Cardiac muscle cell (in vitro differentiated cells and primary cell): ENCODE data around the gene XRCC5. TPM values are rescaled to one million over a fixed set of nuclear protein-coding genes. Genes with fewer than 3 reads are reported as not detected.
A peak's percentile ranks its signal among the peaks of the same experiment; 100 is the strongest.

ENCODE experiments used
- DNase-seq, 2 donors: peaks; one replicate each; pipeline versions ENCODE4 v3.0.0 to v3.0.0-alpha.2; 2010 to 2017; ENCODE audit warnings: low read depth in 1 of 2, low spot score in 1 of 2
- H3K27ac ChIP-seq: fragments of 200-600 bp; sonication (generic); 2 replicates; pipeline ENCODE4 v1.5.1; 2016
- H3K27me3 ChIP-seq: fragments of 200-600 bp; sonication (generic); 2 replicates; pipeline ENCODE4 v1.6.0; 2016; ENCODE audit warnings: control low read depth
- H3K36me3 ChIP-seq: fragments of 200-600 bp; sonication (generic); 2 replicates; pipeline ENCODE4 v1.5.1; 2016; ENCODE audit warnings: control low read depth
- H3K4me1 ChIP-seq: fragments of 200-600 bp; sonication (generic); 2 replicates; pipeline ENCODE4 v1.8.1; 2017; ENCODE audit warnings: low read depth, mild to moderate bottlenecking, mixed run types
- H3K4me3 ChIP-seq: fragments of 200-600 bp; sonication (generic); 2 replicates; pipeline ENCODE4 v1.5.1; 2016; ENCODE audit warnings: mild to moderate bottlenecking
- H3K9me3 ChIP-seq: fragments of 200-600 bp; sonication (generic); 2 replicates; pipeline ENCODE4 v1.5.1; 2017; ENCODE audit warnings: low read depth, mild to moderate bottlenecking, control low read depth
- polyA plus RNA-seq: library from polyadenylated mRNA; unstranded; fragments of >200 nt; fragmentation: Nextera tagmentation; extraction: Ambion mirVana; gene quantifications from 2 replicates; pipeline ENCODE4 v1.2.1, GENCODE V29; 2016
- total RNA-seq: library from RNA; depleted of rRNA; stranded (reverse); fragments of >200 nt; gene quantifications from 2 replicates; pipeline ENCODE4 v1.2.3, GENCODE V29; 2016
- TF ChIP-seq, protein P1 (sequence below): IDR thresholded peaks from 2 replicates; pipeline ENCODE4 v1.5.1; 2012; ENCODE audit warnings: low read depth, mild to moderate bottlenecking, low read length

Gene XRCC5
- total and polyA plus RNA-seq, 2 experiments from 2014 or later: 150 to 241 TPM

DNA sequence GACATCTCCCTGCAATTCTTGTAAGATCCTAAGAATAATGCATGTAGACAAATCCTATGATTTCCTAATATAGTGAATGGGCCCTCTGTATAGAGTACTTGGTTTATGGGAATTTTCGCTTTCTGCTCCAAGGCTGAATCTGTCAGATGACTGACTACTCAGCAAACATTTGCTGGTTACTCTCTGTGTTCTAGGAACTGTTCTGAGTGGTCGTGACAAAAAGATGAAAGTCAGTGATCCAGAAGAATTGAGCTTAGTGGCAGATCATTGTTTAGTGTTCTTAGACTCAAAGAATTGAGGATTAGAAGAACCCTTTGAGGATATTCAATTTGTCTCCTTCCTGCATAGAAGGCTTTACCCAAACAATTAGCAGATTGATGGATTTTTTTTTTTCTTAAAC lies 10.0 kb downstream of the XRCC5 start:
- Histone ChIP-seq H3K4me1 (peaks cover 11% of the 10 kb centered on the region), H3K27me3 (no peaks in the 10 kb centered on the region), H3K27ac (no peak overlapping the region), H3K4me3 (no peak overlapping the region), H3K36me3 (peaks cover 79% of the 10 kb centered on the region), H3K9me3 (no peaks in the 10 kb centered on the region)
- no peak for DNase-seq
- TF ChIP-seq, protein P1, sequence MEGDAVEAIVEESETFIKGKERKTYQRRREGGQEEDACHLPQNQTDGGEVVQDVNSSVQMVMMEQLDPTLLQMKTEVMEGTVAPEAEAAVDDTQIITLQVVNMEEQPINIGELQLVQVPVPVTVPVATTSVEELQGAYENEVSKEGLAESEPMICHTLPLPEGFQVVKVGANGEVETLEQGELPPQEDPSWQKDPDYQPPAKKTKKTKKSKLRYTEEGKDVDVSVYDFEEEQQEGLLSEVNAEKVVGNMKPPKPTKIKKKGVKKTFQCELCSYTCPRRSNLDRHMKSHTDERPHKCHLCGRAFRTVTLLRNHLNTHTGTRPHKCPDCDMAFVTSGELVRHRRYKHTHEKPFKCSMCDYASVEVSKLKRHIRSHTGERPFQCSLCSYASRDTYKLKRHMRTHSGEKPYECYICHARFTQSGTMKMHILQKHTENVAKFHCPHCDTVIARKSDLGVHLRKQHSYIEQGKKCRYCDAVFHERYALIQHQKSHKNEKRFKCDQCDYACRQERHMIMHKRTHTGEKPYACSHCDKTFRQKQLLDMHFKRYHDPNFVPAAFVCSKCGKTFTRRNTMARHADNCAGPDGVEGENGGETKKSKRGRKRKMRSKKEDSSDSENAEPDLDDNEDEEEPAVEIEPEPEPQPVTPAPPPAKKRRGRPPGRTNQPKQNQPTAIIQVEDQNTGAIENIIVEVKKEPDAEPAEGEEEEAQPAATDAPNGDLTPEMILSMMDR: no peak

DNA sequence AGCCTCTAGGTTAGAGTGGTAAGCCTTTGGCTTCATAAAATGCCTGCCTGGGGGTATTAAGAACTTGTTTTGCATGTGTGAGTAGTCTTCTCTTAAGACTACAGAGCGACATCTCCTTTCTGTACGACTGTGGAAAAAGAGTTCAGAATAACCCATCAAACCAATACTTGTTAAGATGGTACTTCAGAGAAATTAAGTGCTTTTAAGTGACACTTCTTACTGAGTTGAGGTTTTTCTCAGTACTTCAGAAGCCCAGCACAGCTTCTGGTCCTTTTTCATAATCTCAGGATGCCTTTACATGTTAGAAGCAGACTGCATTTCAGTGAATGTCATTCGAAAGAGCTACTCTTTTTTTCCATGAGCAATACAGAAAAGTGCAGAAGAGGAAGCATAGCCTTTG lies 10.8 kb downstream of the XRCC5 start:
- no peak for DNase-seq
- TF ChIP-seq, protein P1: no peak
- no peak overlapping the region for H3K27ac ChIP-seq
- H3K9me3 ChIP-seq: no peaks in the 10 kb centered on the region
- H3K4me1 ChIP-seq: peaks cover 11% of the 10 kb centered on the region
- H3K4me3 ChIP-seq: no peak overlapping the region
- H3K36me3 ChIP-seq: peaks cover 86% of the 10 kb centered on the region
- no peaks in the 10 kb centered on the region for H3K27me3 ChIP-seq

DNA sequence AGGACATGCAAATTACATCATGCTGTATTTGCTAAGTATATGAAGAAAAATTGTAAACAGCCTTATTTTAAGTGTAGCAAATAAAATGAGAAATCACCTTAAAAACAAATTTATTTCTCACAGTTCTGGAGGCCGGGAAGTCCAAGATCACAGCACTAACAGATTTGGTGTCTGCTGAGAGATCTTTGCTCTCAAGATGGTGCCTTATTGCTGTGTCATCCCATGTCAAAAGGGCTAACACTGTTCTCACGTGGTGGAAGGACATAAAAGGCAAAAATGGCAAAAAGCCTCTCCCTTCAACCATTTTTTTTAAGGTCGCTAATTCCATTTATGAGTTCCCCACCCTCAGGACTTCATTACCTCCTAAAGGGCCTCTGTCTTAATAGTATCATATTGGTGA lies 12.1 kb downstream of the XRCC5 start:
- Histone ChIP-seq H3K4me1 (no peaks in the 10 kb centered on the region), H3K27me3 (no peaks in the 10 kb centered on the region), H3K36me3 (peaks cover 96% of the 10 kb centered on the region), H3K27ac (no peak overlapping the region), H3K9me3 (no peaks in the 10 kb centered on the region), H3K4me3 (no peak overlapping the region)
- DNase-seq: no peak
- TF ChIP-seq, protein P1: no peak

DNA sequence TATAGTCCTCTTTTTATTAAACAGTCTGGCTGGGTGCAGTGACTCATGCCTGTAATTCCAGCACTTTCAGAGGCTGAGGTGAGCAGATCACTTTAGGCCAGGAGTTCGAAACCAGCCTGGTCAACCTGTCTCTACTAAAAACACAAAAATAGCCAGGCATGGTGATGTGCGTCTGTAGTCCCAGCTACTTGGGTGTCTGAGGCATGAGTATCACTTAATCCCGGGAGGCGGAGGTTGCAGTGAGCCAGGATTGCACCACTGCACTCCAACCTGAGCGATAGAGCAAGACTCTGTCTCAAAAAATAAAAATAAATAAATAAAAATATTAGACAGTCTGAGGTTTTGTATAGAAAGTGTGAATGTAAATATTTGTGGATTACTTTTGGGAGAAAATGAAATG lies 17.8 kb downstream of the XRCC5 start:
- no peak overlapping the region for H3K27ac ChIP-seq
- H3K4me3 ChIP-seq: no peak overlapping the region
- no peaks in the 10 kb centered on the region for H3K27me3 ChIP-seq
- no peak for DNase-seq
- no peaks in the 10 kb centered on the region for H3K9me3 ChIP-seq
- H3K4me1 ChIP-seq: no peaks in the 10 kb centered on the region
- TF ChIP-seq, protein P1: no peak
- H3K36me3 ChIP-seq: peaks cover 83% of the 10 kb centered on the region

DNA sequence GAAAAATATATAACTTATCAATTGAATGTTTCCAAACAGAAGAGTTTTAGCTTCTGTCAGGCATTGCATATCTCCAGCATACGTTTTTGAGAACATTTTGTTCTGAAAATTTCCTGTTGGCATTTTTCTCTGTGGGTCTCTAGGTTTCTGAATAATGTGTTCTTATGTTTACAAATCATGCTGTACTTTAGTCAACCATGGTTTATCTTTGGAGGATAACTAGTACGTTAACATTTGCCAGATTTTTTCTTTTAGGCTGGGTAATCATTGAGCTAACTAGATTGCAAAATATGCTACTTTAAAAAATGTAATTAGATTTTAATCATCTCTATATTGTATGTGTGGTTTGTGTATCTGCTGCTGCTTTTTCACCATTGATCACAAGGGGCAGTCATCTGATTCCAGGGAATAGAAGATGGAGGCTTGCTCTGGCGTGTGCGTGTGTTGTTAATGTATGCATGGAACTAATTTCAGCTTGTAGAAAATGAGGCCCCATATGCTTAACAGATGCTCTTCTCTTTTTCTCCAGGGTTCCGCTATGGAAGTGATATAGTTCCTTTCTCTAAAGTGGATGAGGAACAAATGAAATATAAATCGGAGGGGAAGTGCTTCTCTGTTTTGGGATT lies 21.3 kb downstream of the XRCC5 start:
- Histone ChIP-seq H3K9me3 (no peaks in the 10 kb centered on the region), H3K27me3 (no peaks in the 10 kb centered on the region), H3K36me3 (peaks cover 77% of the 10 kb centered on the region), H3K4me1 (no peaks in the 10 kb centered on the region), H3K27ac (no peak overlapping the region), H3K4me3 (no peak overlapping the region)
- TF ChIP-seq, protein P1: no peak
- peak in 1 of 2 donors; percentile 57 for DNase-seq
